GM19193 (cell line): ENCODE measurements around the gene TTLL13.

Source experiments
- POLR2A ChIP-seq: IDR thresholded peaks from 4 replicates; pipeline ENCODE4 v1.6.1; 2011; ENCODE audit not compliant: insufficient read depth, insufficient read length; ENCODE audit errors: extremely low read depth

The TTLL13 gene

GRCh38 chr15:90241343-90242192 is 7.8 kb upstream of the TTLL13 start:
- TF ChIP-seq POLR2A: no peak

GRCh38 chr15:90243943-90244639 is 5.3 kb upstream of the TTLL13 start:
- no peak for TF ChIP-seq POLR2A

- no peak for TF ChIP-seq POLR2A
These were observed 560 bp upstream of the TTLL13 start for GRCh38 chr15:90248789-90249202.

GRCh38 chr15:90257776-90258175 is 8.4 kb downstream of the TTLL13 start:
- no peak for TF ChIP-seq POLR2A

GRCh38 chr15:90259524-90259923 is 10.2 kb downstream of the TTLL13 start:
- TF ChIP-seq POLR2A: no peak

- TF ChIP-seq POLR2A: no peak
These were observed 12.5 kb downstream of the TTLL13 start for GRCh38 chr15:90261811-90262210.

- TF ChIP-seq POLR2A: no peak
These were observed 13.1 kb downstream of the TTLL13 start for GRCh38 chr15:90262426-90262825.

GRCh38 chr15:90264671-90265070 is 15.3 kb downstream of the TTLL13 start:
- no peak for TF ChIP-seq POLR2A

GRCh38 chr15:90265271-90266060 is 16.1 kb downstream of the TTLL13 start, which contains the start of gene NGRN:
TSS of gene NGRN (plus strand) at chr15:90265672. CDS start at chr15:90265713, 41 bp downstream.
- TF ChIP-seq POLR2A: peak; percentile 97

GRCh38 chr15:90266061-90266431 is 16.7 kb downstream of the TTLL13 start:
- TF ChIP-seq POLR2A: no peak

- TF ChIP-seq POLR2A: no peak
These were observed 17.1 kb downstream of the TTLL13 start for GRCh38 chr15:90266485-90266884.

- no peak for TF ChIP-seq POLR2A
These were observed 19.1 kb downstream of the TTLL13 start for GRCh38 chr15:90268415-90268814.

GRCh38 chr15:90270502-90271150 is 21.3 kb downstream of the TTLL13 start:
- TF ChIP-seq POLR2A: no peak

- TF ChIP-seq POLR2A: no peak
These were observed 22.3 kb downstream of the TTLL13 start for GRCh38 chr15:90271459-90272166.
